Testis (tissue), 2 donors: Measurements from ENCODE around the gene FAM193A.

Experiments
- POLR2A ChIP-seq: fragments of 450-650 bp; IDR thresholded peaks from one replicate; pipeline ENCODE4 v1.6.1; 2017; ENCODE audit warnings: antibody characterized with exemption, mild to moderate bottlenecking, moderate library complexity
- TF ChIP-seq, protein P1 (sequence below), 3 experiments: fragments of 450-650 bp in 2 of 3; fragments of 200-600 bp in 1 of 3; sonication (generic) in 1 of 3; IDR thresholded peaks; one replicate each; pipeline ENCODE4 v1.5.1; 2016 to 2019; ENCODE audit warnings: antibody characterized with exemption in 3 of 3, mild to moderate bottlenecking in 2 of 3, moderate library complexity in 1 of 3

DNA sequence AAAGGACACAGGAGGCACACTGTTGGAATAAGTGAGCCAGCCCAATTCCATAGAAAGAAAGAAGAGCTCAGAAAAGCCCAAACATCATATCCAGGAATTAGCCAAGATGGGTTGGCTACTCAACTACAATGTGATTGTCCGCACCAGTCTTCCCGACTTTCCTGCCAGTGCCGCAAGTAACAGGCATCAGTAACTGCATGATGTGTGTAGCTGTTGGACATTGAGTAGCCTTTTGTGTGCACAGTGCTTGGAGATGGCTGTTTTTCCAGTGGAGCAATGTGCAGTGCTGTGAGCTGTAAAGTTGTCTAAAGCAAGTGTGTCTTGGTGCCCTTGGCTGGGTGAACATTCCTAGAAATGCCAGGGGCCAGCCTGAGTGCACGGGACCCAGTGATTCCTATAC lies 29.2 kb upstream of the FAM193A start:
- TF ChIP-seq, protein P1, sequence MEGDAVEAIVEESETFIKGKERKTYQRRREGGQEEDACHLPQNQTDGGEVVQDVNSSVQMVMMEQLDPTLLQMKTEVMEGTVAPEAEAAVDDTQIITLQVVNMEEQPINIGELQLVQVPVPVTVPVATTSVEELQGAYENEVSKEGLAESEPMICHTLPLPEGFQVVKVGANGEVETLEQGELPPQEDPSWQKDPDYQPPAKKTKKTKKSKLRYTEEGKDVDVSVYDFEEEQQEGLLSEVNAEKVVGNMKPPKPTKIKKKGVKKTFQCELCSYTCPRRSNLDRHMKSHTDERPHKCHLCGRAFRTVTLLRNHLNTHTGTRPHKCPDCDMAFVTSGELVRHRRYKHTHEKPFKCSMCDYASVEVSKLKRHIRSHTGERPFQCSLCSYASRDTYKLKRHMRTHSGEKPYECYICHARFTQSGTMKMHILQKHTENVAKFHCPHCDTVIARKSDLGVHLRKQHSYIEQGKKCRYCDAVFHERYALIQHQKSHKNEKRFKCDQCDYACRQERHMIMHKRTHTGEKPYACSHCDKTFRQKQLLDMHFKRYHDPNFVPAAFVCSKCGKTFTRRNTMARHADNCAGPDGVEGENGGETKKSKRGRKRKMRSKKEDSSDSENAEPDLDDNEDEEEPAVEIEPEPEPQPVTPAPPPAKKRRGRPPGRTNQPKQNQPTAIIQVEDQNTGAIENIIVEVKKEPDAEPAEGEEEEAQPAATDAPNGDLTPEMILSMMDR (IDR thresholded peaks at IDR 0.05): no peak
- TF ChIP-seq POLR2A: no peak
